Measurements from ENCODE around the gene TXNDC16.

- TF ChIP-seq CTCF (IDR thresholded peaks at IDR 0.05) (no peak), POLR2AphosphoS5 (IDR thresholded peaks at IDR 0.05; ENCODE audit: insufficient read depth in 1 of 2, low read depth in 1 of 2) (no peak), POLR2A (IDR thresholded peaks at IDR 0.05) (no peak)
Observed at GRCh38 chr14:52522581-52523345, 29.5 kb downstream of the TXNDC16 start.
